Measurements from ENCODE around the gene A4GALT. TPM values are rescaled to one million over a fixed set of nuclear protein-coding genes. Genes with fewer than 3 reads are reported as not detected.

Gene A4GALT
- total RNA-seq, 1 donor from 2014 or later: not detected

DNA sequence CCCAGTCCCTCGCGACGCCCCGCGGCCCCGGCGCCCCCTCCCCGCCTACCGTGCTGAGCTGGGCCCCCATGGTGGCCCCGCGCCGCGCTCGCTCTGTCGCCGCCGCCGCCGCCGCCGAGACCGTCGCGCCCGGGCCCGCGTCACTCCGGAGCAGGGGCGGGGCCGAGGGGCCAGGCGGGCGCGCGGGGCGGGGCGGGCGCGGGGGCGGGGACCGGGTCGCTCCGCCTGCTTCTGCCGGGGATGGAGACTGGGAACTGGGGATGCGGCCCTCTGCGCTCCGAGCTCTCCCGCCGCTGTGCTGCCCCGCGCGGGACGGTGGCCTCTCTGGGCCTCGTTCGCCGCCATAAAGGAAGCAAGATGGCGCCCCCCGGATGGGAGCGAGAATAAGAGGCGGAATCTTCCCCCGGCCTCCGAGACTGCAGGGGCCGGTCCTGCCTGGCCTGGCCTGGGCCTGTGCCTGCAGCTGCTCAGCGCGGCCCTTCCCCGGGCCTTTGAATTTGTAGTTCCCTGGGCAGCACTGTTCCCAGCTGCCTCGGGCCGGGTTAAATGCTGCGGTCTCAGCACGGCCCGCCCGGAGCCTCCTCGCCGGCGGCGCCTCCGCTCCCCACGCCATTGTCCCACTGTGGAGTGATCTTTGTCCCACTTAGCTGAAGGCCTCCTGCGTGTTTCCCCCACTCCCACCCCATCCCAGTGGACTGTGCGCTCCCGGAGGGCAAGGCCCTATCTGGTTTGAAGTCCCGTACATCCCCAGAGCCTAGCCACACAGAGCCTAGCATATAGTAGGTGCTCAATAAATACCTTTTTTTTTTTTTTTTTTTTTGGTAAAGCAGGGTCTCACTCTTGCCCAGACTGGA, 71.2 kb downstream of the A4GALT start, which contains the start of gene CYB5R3:
Gene CYB5R3, minus strand, starts transcription at position 147 of the 854 bp plus-strand sequence. Its CDS starts 77 bp downstream, at position 70.
- peaks cover 11% of the 10 kb centered on the region for H3K4me1 Mint-ChIP-seq
- peak within 1 kb of the TSS; percentile 97 for H3K27ac Mint-ChIP-seq
- peak within 1 kb of the TSS; percentile 95 for H3K4me3 Mint-ChIP-seq
- peaks cover 4% of the 10 kb centered on the region for H3K27me3 Mint-ChIP-seq
- H3K9me3 Mint-ChIP-seq: no peaks in the 10 kb centered on the region
- intact Hi-C loops (cut with micrococcal nuclease): loop anchor here (1.0 to 10.0 kb wide), 2 partner anchors 34 to 195 kb away; no protein-coding TSS in a partner anchor
- peaks cover 2% of the 10 kb centered on the region for H3K36me3 Mint-ChIP-seq (ENCODE audit: low read depth)
- peak; percentile 92 for DNase-seq

- peaks cover 13% of the 10 kb centered on the region for H3K4me1 Mint-ChIP-seq
- no peaks in the 10 kb centered on the region for H3K9me3 Mint-ChIP-seq
- peaks cover 2% of the 10 kb centered on the region for H3K36me3 Mint-ChIP-seq (ENCODE audit: low read depth)
- no peak for DNase-seq
- intact Hi-C loops (cut with micrococcal nuclease): loop anchor here (1.0 kb wide), 1 partner anchor 33 kb away; no protein-coding TSS in a partner anchor
- peak overlapping the region; percentile 97 for H3K27ac Mint-ChIP-seq
- peak overlapping the region; percentile 95 for H3K4me3 Mint-ChIP-seq
- H3K27me3 Mint-ChIP-seq: peaks cover 2% of the 10 kb centered on the region
Observed at GRCh38 chr22:42648368-42649245, 72.1 kb downstream of the A4GALT start.

DNA sequence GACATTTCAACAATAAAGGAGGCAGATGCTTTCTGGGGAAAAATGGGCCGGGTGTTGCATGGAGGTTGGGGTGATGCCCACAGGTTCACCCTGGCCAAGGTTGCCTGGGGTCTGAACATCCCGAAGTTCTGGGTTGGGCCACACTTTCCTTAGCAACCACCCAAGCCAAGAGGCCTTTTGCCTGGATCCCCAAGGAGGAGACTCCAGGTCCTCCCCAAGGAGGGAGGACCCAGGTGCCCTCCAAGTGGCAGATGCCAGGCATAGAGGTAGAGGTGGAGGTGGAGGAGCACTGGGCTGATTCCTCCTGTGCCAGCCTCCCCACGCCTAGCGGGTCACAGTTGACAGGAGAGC, 72.7 kb downstream of the A4GALT start:
- no peak for DNase-seq
- Mint-ChIP-seq H3K27me3 (peaks cover 2% of the 10 kb centered on the region), H3K27ac (peak overlapping the region; percentile 97), H3K4me3 (peak overlapping the region; percentile 95), H3K4me1 (peaks cover 13% of the 10 kb centered on the region), H3K36me3 (ENCODE audit: low read depth) (peaks cover 2% of the 10 kb centered on the region), H3K9me3 (no peaks in the 10 kb centered on the region)
- intact Hi-C loops (cut with micrococcal nuclease): no loop called here

- intact Hi-C loops (cut with micrococcal nuclease): no loop called here
- Mint-ChIP-seq H3K9me3 (no peaks in the 10 kb centered on the region), H3K36me3 (ENCODE audit: low read depth) (peaks cover 2% of the 10 kb centered on the region), H3K27me3 (peaks cover 2% of the 10 kb centered on the region), H3K4me3 (peak overlapping the region; percentile 95), H3K4me1 (peaks cover 13% of the 10 kb centered on the region), H3K27ac (no peak overlapping the region)
- DNase-seq: no peak
Observed at GRCh38 chr22:42646569-42647525, 73.8 kb downstream of the A4GALT start.

DNA sequence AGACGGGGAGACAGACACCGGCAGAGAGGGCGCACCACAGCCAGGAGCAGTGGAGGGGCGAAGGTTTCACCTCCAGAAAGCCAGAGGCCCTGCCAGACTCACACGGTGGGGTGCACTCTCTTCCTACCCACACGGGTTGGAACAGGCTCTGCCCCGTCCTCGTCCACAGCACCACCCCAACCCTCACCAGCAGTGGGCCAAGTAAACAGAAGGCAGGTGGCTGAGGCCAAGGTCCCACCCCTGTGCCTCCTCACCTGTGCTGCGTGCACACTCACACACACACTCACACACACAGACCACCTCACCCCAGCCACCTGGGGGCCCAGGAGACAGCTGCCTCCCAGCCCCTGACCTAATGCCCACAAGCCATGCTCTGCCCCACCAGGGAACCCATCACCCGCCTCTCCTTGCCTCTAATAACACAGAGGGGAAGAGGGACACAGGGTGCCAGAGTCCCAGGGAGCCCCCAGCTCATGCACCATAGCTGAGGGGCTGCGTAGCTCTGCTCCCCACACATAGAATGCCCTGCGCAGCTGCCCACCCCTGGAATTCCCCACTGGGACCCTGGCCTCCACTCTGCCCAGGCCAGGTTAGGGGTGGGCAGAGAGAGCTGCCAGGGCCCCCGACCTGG, 74.6 kb downstream of the A4GALT start:
- no peak overlapping the region for H3K4me3 Mint-ChIP-seq
- peaks cover 2% of the 10 kb centered on the region for H3K36me3 Mint-ChIP-seq (ENCODE audit: low read depth)
- DNase-seq: no peak
- peaks cover 13% of the 10 kb centered on the region for H3K4me1 Mint-ChIP-seq
- intact Hi-C loops (cut with micrococcal nuclease): no loop called here
- no peak overlapping the region for H3K27ac Mint-ChIP-seq
- H3K27me3 Mint-ChIP-seq: peaks cover 2% of the 10 kb centered on the region
- H3K9me3 Mint-ChIP-seq: no peaks in the 10 kb centered on the region

- H3K27me3 Mint-ChIP-seq: no peaks in the 10 kb centered on the region
- peaks cover 13% of the 10 kb centered on the region for H3K4me1 Mint-ChIP-seq
- DNase-seq: no peak
- no peak overlapping the region for H3K4me3 Mint-ChIP-seq
- intact Hi-C loops (cut with micrococcal nuclease): no loop called here
- peaks cover 2% of the 10 kb centered on the region for H3K36me3 Mint-ChIP-seq (ENCODE audit: low read depth)
- H3K9me3 Mint-ChIP-seq: no peaks in the 10 kb centered on the region
- H3K27ac Mint-ChIP-seq: no peak overlapping the region
Observed at GRCh38 chr22:42645341-42645937, 75.2 kb downstream of the A4GALT start.

- Mint-ChIP-seq H3K27me3 (no peaks in the 10 kb centered on the region), H3K27ac (no peak overlapping the region), H3K36me3 (ENCODE audit: low read depth) (peaks cover 2% of the 10 kb centered on the region), H3K4me3 (no peak overlapping the region), H3K4me1 (peaks cover 13% of the 10 kb centered on the region), H3K9me3 (no peaks in the 10 kb centered on the region)
- intact Hi-C loops (cut with micrococcal nuclease): no loop called here
- no peak for DNase-seq
Observed at GRCh38 chr22:42644422-42645340, 76.0 kb downstream of the A4GALT start.

DNA sequence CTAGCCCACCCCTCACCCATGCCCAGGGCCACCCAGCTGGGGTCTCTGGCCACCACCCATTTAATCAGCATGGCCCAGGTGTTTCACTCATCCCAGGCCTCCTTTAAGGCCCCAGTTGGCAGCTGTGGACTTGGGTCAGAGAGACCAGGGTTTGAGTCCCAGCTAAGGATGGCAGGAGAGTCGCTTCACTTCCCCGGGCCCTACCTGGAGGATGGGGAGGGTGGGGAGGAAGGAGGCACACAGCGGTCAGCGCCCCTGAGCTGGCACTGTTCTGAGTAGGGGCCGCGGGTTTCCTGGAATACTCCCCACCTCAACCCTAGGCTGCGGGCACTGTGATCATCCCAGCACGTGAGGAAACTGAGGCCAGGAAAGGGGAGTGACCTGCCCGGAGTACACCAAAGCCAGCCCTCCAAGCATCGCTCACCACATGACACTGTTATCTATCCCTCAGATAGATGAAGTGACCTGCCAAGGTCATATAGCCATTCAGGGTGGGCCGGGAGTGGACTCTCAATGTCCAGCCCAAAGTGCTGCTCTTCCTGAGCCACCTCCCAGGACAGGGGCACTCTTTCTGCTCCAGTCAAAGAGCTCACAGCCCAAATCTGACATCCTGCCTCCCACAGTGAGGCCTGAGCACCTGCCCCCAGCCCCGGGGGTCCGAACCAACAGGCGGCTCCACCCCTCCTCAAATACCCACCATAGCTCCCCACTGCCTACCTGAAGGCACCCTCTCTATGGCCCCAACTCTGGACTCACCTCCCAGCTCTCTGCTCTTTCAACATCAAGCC, 76.8 kb downstream of the A4GALT start:
- intact Hi-C loops (cut with micrococcal nuclease): no loop called here
- H3K27me3 Mint-ChIP-seq: no peaks in the 10 kb centered on the region
- peaks cover 2% of the 10 kb centered on the region for H3K36me3 Mint-ChIP-seq (ENCODE audit: low read depth)
- no peak for DNase-seq
- no peaks in the 10 kb centered on the region for H3K9me3 Mint-ChIP-seq
- H3K4me1 Mint-ChIP-seq: peaks cover 13% of the 10 kb centered on the region
- H3K27ac Mint-ChIP-seq: no peak overlapping the region
- H3K4me3 Mint-ChIP-seq: no peak overlapping the region

GRCh38 chr22:42642806-42643633, 77.7 kb downstream of the A4GALT start:
- DNase-seq: no peak
- intact Hi-C loops (cut with micrococcal nuclease): no loop called here
- Mint-ChIP-seq H3K27me3 (no peaks in the 10 kb centered on the region), H3K4me3 (no peak overlapping the region), H3K36me3 (ENCODE audit: low read depth) (no peaks in the 10 kb centered on the region), H3K27ac (no peak overlapping the region), H3K4me1 (peaks cover 8% of the 10 kb centered on the region), H3K9me3 (no peaks in the 10 kb centered on the region)
